HUDEP-2 (cell line): ENCODE data around the gene ZNF44.
A peak's percentile ranks its signal among the peaks of the same experiment; 100 is the strongest.
"Not testable (repeated sequence)": the region's sequence is repeated elsewhere in the genome, so short reads cannot be mapped to it uniquely, and the experiment has no call there.

ENCODE experiments used
- DNase-seq, 76 experiments: peaks; one replicate each; lab custom pipeline; 2025; ENCODE audit not compliant: unreplicated experiment in 76 of 76; lab: John Stamatoyannopoulos, UW

Gene ZNF44

DNA sequence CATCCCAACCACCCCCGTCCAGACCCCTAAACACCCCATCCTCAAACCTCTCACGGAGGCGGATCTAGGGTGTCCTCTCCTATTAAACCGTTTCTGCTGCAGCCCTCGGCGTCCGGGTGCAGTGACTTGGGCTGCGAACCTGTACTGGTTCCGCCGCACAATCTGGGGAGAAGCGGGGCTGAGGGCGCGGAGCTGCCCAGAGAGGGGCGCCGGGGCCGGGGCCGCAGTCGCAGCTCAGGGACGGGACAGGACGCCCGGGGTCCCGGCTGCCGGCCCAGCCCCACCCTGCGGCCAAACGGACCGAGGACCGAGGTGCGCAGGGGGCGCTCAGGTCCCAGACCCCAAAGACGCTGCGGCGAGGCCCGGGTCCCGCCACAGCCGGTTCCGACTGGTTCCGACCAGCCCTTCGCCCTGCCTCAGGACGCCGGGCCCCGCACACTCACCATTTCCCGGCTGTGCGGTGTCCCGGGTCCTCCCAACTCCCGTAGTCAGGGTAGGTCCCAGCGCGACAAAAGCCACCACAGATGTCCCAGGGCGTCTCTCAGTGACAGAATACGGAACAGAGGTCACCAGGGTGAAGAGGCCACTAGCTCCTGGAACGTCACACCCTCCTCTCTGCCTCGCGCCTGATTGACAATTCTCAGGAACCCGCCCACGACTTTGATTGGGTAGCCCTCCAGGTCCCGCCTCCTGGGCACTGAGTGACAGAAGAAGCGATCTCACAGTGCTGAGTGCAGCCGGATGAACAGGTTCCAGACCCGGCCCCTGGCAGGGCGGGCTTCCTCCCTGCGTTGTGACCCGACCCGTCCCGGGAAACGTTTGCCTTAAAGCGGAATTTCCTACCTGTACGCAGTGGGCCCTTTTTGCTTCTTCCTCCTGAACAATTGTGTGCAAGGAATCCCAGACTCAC is at the start of gene ZNF44:
ZNF44 (minus strand) TSS at position 635 of the 910 bp plus-strand sequence; CDS start at position 446, 189 bp downstream.
- peak in 28 of 76 experiments; percentile 3 to 88 (median 41) for DNase-seq

DNA sequence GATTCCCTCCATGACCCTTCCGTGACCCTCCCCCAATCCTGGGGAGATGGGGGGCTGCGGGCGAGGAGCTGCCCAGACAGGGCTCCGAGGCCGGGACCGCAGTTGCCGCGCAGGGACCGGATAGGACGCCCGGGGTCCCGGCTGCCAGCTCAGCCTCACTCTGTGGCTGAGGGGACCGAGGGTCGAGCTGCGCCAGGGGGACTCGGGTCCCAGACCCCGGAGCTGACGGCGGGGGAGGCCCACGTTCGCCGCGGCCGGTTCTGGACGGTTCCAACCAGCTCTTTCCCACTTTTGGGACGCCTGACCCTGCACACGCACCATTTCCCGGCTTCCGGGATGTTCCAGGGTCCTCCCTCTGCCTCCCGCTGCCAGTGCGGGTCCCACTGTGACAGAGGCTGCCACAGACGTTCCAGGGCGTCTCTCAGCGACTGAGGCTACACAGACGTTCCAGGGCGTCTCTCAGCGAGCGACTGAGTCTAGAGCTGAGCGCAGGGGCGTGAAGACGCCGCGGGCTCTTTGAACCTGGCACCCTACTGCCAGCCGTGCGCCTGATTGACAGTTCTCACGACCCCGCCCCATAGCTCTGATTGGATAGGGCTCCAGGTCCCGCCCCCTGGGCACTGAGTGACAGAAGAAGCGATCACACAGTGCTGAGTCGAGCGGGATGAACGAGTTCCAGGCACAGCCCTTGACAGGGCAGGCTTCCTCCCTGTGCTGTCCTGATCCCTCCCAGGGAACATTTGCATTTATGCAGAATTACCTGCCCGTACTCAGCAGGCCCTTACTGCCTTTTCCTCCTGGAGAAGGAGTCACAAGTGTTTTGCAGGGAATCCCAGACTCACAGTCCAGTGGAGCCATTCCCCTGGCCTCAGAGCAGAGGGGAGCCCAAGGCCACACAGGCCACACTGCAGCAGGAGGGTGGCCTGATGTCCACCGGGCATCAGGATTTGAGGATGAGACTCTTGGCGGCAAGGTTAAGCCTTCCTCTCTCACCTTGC is 38.8 kb upstream of the ZNF44 start, which contains the start of gene ZNF563:
ZNF563 (minus strand) TSS at position 472 of the 998 bp plus-strand sequence; CDS start at position 321, 151 bp downstream.
- peak in 27 of 76 experiments; percentile 2 to 98 (median 56) for DNase-seq

DNA sequence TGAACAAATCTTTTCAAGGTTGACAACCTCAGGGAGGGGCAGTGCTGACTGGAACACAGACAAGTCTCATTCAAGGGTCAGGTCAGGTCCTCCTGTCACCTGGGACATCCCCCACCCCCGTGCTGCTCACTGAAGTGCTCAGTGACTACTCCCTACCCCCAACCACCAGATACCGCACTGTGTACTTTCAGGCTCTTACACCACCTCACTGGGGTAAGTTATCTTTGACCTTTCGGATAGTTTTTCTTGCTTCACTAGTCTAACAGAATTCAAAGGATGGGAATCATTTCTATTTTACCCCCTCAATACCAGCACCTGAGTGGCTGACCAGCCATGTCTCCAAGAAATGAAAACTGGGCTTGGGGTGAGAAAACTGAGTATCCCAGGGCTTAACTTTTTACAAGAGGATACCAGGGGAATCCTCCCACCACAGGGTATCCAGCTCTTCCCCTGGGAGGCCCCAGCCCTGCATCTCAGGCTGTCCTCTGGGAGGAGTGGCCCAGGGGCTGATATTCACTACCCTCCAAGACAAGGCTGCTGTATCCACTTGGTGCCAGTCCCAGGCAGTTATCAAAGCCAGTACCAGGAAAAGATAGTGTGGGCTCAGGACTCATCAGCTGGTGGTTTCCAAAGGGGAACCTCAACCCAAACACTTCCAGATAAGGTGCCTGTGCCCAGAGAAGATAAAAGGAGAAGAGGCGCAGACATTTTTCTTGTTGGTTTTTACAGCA is 36.7 kb upstream of the ZNF44 start:
- DNase-seq: peak in 14 of 76 experiments; percentile 3 to 67 (median 12)

DNA sequence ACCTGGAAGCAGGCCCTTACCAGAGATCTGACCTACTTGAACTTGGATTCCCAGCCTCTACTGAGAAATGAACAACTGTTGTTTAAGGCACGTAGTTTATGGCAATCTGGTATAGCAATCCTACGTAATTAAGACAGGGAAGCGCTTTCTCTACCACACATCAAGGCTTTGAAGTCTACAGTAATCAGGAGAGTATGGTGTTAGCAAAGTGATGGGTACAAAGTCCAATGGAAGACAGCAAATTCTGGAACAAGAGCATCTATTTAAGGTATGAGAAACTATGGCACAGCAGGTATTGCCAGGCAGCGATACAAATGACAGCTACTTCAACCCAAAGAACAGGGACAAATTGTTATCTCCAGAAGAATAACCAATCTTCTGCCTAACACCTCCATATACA is 35.7 kb upstream of the ZNF44 start:
- no peak for DNase-seq

DNA sequence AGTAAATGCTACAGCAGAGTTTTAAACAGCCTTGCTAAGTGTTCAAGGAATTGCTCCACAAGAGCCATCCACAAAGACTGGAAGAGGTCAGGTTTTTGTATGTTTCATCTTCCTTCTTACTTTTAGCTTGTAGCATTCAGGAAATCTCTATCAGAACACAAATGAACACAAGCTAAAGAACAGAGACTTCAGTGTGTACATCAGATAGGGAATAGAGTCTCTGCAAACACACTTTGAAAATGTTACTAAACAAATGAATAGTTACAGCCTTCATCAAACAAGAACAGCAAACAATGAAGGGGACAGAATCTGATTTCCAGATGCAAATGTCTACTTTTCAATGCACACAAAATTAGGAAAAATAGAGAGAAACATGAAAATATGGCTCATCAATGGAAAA is 31.0 kb upstream of the ZNF44 start:
- no peak for DNase-seq

DNA sequence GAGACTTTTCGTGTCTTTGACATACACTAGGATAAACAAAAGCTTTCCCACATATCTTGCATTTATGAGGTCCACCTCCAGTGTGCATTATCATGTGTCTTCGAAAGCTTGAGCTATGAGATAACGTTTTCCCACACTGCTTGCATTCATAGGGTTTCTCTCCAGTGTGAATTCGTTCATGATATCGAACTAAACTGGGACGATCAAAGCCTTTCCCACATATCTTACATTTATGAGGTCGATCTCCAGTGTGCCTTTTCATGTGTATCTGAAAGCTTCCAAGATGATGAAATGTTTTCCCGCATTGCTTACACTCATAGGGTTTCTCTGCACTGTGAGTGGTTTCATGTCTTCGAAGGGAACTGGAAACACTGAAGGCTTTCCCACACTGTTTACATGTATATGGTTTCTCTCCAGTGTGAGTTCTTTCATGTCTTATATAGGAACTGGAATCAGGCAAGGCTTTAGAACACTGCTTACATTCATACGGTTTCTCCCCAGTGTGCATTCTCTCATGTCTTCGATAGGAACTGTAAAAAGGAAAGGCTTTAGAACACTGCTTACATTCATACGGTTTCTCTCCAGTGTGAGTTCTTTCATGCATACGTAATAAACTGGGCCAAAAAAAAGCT is 24.2 kb upstream of the ZNF44 start:
- DNase-seq: no peak

DNA sequence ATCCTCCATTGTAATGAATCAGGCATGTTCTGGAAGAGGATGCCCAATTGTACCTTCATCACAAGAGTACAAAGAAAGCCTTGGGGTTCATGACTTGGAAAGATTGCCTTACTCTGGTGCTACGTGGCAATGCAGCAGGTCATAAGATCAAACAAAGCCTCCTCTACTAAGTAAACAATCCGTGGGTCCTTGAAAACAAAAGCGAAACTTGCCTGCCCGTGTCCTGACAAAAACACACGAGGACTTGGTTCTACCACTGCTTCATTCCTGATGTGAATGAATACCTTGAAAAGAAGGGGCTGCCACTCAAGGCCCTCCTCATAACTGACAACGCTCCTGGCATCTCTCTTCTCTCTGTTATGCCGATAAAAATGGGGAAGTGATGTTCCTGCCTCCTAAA is 19.9 kb upstream of the ZNF44 start:
- DNase-seq: no peak

DNA sequence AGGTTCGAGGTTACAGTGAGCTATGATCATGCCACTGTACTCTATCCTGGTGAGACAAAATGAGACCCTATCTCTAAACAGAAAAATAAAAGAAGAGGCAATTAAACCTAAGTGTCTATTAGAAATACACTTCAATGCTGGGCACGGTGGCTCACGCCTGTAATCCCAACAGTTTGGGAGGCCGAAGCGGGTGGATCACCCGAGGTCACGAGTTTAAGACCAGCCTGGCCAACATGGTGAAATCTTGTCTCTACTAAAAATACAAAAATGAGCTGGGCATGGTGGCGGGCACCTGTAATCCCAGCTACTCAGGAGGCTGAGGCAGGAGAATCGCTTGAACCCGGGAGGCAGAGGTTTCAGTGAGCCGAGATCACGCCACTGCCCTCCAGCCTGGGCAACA is 14.2 kb upstream of the ZNF44 start:
- not testable (repeated sequence) for DNase-seq

DNA sequence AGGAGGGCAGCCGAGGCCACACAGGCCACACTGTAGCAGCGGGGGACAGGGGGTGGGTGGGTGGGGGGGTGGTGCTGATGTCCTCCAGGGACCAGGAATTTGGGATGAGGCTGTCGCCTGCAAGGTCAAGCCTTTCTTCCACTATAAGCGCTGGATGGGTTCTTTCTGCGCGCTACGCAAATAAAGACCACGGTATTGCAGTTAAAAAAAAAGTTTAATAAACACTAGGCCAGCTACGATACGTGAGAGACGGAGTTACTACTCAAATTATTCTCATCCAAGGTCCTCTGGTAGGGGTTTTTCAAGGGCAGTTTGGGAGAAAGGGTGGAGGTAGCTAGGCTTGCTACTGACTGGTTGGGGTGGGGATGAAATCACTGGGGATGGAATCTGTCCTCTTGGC is 508 bp upstream of the ZNF44 start:
- DNase-seq: no peak

DNA sequence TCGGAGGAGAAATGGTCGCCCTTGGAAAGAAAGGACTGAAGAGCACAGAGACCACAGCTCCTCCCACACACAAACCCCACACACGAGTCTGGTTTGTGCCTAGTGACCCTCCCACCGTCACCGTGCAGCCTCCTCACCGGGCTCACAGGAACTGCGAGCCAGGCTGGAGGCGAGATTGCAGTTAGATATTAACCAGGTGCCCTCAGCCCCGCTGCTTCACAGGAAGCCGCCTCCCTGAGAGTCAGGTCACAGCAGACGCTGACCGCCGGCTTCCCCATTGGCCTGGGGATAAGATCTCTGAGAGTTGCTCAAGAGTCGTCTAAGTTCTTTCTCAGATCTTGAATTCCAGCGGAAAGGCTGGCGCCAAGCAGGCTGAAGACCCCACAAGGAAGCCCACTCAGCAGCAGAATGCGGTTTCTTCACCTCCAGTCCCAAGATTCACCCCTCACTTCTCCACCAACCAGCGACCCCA is 870 bp downstream of the ZNF44 start:
- peak in 3 of 76 experiments; percentile 1 to 16 (median 8) for DNase-seq

DNA sequence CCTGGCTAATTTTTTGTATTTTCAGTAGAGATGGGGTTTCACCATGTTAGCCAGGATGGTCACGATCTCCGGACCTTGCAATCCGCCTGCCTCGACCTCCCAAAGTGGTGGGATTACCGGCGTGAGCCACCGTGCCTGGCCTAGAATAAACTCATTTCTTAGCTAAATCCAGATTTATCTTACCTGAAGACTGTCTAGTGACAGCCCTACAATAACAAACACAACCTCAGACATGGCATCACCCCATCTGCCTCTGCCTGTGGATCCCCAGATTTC is 5.0 kb downstream of the ZNF44 start:
- no peak for DNase-seq

DNA sequence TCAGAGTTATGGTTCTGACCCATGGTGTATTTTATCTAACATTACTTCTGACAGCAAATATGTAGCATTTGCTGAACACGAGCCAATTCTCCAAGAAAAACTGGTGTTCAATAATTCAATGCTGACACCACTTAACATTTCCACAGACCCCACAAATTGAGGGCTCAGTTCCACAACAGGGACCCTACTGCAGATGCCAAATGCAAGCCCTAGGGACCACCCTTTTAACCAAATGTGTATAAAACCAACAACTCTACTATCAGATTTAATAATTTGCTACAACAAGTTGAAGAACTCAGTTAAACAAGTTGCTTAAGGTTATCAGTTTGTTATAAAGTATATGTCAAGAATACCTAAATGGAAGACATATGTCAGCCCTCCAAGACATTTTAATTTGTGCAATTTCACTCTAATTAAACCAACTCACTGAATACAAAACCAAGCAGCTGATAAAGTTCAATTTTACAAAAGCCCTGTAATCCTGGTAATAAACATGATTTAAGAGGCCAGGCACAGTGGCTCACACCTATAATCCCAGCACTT is 6.7 kb downstream of the ZNF44 start:
- DNase-seq: no peak

DNA sequence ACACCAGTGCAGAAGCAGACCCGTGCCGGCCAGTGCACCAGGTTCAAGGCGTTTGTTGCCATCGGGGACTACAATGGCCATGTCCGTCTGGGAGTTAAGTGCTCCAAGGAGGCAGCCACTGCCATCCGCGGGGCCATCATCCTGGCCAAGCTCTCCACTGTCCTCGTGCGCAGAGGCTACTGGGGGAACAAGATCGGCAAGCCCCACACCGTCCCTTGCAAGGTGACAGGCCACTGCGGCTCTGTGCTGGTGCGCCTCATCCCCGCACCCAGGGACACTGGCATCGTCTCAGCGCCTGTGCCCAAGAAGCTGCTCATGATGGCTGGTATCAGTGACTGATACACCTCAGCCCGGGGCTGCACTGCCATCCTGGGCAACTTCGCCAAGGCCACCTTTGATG is 10.1 kb downstream of the ZNF44 start:
- no peak for DNase-seq

DNA sequence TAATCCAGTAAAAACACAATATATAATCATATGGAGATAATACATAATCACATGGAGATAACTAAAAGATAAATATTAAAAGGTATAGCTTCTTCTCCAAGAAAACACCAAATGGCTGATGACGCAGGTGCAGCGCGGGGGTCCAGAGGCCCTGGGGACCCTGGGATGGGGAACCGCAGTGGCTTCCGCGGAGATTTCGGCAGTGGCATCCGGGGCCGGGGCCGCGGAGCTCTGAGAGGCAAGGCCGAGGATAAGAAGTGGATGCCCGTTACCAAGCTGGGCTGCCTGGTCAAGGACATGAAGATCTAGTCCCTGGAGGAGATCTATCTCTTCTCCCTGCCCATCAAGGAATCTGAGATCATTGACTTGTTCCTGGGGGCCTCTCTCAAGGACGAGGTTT is 10.5 kb downstream of the ZNF44 start:
- DNase-seq: no peak

DNA sequence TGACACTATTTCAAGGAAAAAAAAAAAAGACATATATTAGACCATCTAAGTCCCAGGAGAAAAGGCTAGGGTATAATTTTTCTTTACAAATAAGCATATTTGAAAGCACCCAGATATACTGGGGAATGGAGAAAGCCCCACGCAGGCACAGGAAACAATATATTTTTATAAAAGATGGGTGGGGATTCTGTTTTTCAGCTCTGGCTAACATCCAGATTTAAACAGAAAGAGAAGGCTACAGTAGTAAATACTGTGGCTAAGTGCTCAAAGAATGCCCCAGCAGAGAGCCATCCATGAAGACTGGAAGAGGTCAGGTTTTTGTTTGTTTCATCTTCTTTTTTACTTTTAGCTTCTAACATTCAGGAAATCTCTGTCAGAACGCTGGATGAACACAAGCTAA is 16.0 kb downstream of the ZNF44 start:
- no peak for DNase-seq

DNA sequence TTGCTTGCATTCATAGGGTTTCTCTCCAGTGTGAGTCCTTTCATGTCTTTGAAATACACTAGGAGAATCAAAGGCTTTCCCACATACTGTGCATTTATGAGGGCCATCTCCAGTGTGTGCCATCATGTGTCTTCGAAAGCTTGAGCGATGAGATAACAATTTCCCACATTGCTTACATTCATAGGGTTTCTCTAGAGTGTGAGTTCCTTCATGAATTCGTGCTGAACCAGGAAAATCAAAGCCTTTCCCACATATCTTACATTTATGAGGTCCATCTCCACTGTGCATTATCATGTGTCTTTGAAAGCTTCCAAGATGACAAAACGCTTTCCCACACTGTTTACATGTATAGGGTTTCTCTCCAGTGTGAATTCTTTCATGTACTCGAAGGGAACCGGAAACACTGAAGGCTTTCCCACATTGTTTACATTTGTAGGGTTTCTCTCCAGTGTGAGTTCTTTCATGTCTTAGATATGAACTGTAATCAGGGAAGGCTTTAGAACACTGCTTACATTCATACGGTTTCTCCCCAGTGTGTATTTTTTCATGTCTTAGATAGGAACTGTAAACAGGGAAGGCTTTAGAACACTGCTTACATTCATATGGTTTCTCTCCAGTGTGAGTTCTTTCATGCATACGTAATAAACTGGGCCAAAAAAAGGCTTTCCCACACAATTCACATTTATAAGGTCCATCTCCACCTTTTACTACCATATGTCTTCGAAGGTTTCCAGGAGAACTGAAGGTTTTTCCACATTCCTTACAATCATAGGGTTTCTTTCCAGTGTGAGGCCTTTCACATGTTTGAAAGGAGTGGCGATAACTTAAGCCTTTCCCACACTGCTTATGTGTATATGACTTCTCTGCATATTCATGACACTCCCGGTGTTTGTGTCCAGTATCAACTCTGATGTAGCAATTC is 21.4 kb downstream of the ZNF44 start:
- DNase-seq: no peak

DNA sequence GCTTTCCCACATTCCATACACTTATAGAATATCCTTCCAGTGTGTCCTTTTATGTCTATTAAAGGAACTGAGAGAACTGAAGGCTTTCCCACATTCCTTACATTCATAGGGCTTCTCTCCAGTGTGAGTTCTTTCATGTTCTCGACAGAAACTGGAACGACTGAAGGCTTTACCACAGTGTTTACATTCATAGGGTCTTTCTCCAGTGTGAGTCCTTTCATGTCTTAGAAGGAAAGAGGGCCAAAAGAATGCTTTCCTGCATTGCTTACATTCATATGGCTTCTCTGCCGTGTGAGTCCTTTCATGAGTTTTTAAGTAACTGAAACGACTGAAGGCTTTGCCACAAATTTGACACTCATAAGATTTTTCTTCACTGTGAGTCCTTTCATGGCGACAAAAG is 22.3 kb downstream of the ZNF44 start:
- DNase-seq: no peak

DNA sequence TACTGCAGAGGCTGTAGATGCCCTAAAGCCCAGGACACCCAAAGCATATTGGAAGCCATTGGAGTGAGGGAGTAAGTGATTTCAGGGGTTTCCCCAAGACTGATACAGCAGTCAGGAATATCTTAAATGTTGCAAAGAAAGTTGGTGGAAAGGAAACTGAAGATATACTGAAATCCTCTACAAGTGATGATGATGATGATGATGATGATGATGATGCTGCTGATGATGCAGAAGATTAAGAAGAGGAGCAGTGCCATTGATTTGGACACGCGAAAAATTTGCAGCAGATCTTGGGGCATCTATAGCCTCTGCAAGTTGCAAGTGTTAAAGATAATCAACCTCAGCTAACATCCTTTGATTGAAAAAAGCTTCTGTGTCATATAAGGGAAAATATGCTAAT is 23.8 kb downstream of the ZNF44 start:
- DNase-seq: no peak
